Thyroid gland (tissue), 4 donors: ENCODE data around the gene CLMN.

Experiments used
- POLR2A ChIP-seq, 2 donors: fragments of 450-650 bp; IDR thresholded peaks; one replicate each; pipeline ENCODE4 v1.6.1; 2017; ENCODE audit warnings: antibody characterized with exemption in 2 of 2, mild to moderate bottlenecking in 2 of 2, moderate library complexity in 1 of 2
- TF ChIP-seq, protein P1 (sequence below), 6 experiments: fragments of 200-600 bp in 3 of 6; fragments of 450-650 bp in 3 of 6; sonication (generic) in 3 of 6; IDR thresholded peaks; one replicate each; pipeline ENCODE4 v1.5.1; 2016 to 2019; ENCODE audit warnings: antibody characterized with exemption in 6 of 6, mild to moderate bottlenecking in 2 of 6, inconsistent platforms in 1 of 6, moderate library complexity in 1 of 6

DNA sequence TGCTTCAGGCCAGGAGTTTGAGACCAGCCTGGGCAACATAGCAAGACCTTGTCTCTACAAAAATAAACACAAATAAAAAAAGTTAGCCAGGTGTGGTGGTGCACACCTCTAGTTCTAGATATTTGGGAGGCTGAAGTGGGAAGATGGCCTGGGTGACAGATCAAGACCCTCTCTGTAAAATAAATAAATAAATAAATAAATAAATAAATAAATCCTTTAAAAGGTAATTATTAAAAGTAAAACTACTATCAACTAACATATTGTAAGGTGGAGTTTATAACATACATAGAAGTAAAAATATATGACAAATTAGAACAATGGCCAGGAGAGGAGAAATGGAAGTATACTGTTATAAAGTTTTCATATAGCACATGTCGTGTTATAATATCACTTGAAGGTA, 33.3 kb upstream of the CLMN start:
- TF ChIP-seq, protein P1, sequence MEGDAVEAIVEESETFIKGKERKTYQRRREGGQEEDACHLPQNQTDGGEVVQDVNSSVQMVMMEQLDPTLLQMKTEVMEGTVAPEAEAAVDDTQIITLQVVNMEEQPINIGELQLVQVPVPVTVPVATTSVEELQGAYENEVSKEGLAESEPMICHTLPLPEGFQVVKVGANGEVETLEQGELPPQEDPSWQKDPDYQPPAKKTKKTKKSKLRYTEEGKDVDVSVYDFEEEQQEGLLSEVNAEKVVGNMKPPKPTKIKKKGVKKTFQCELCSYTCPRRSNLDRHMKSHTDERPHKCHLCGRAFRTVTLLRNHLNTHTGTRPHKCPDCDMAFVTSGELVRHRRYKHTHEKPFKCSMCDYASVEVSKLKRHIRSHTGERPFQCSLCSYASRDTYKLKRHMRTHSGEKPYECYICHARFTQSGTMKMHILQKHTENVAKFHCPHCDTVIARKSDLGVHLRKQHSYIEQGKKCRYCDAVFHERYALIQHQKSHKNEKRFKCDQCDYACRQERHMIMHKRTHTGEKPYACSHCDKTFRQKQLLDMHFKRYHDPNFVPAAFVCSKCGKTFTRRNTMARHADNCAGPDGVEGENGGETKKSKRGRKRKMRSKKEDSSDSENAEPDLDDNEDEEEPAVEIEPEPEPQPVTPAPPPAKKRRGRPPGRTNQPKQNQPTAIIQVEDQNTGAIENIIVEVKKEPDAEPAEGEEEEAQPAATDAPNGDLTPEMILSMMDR (IDR thresholded peaks at IDR 0.05) = no peak
- TF ChIP-seq POLR2A (IDR thresholded peaks at IDR 0.05) = no peak
